GM12878 (cell line): ENCODE data around the gene ZFP1.

ENCODE experiments used
- CBX3 ChIP-seq: fragments of 200-600 bp; sonication (generic); IDR thresholded peaks from 2 replicates; pipeline ENCODE4 v1.6.1; 2016; ENCODE audit warnings: low read depth, borderline replicate concordance
- EP300 ChIP-seq, 2 experiments: fragments of 150-350 bp in 1 of 2; IDR thresholded peaks; 2 replicates each; pipeline ENCODE4 v1.6.1; 2011 to 2012; ENCODE audit warnings: low read depth in 2 of 2, low read length in 2 of 2, borderline replicate concordance in 1 of 2, improper control_type of control experiment in 1 of 2, inconsistent platforms in 1 of 2; ENCODE audit not compliant: control insufficient read depth in 1 of 2
- EZH2 ChIP-seq: IDR thresholded peaks from 2 replicates; pipeline ENCODE4 v1.6.1; 2012; ENCODE audit warnings: low read depth, mild to moderate bottlenecking, control low read depth, inconsistent platforms, low read length, borderline replicate concordance; ENCODE audit not compliant: control insufficient read depth
- KAT2A ChIP-seq: conservative IDR thresholded peaks from 2 replicates; pipeline ENCODE4 v1.6.1; 2011; ENCODE audit warnings: low read depth, low read length; ENCODE audit not compliant: control insufficient read depth
- MXI1 ChIP-seq: fragments of 150-350 bp; IDR thresholded peaks from 2 replicates; pipeline ENCODE4 v1.6.1; 2011; ENCODE audit warnings: low read depth, mild to moderate bottlenecking, inconsistent platforms, low read length, improper control_type of control experiment
- POLR2A ChIP-seq: IDR thresholded peaks from 2 replicates; pipeline ENCODE4 v1.6.1; 2011; ENCODE audit warnings: low read depth, mild to moderate bottlenecking, low read length
- RFX5 ChIP-seq: IDR thresholded peaks from 2 replicates; pipeline ENCODE4 v1.6.1; 2011; ENCODE audit warnings: low read depth, low read length, improper control_type of control experiment
- SP1 ChIP-seq: IDR thresholded peaks from one replicate; pipeline ENCODE4 v1.6.1; 2011; ENCODE audit warnings: low read depth, low read length
- TAF1 ChIP-seq: IDR thresholded peaks from 2 replicates; pipeline ENCODE4 v1.6.1; 2011; ENCODE audit warnings: mild to moderate bottlenecking, low read depth, low read length, borderline replicate concordance
- TF ChIP-seq, protein P1 (sequence below), 3 experiments: IDR thresholded peaks in 2 of 3; conservative IDR thresholded peaks in 1 of 3; 2 replicates each; pipeline ENCODE4 v1.5.1; 2011; ENCODE audit warnings: low read depth in 3 of 3, low read length in 3 of 3, mild to moderate bottlenecking in 3 of 3, control low read depth in 2 of 3, moderate library complexity in 2 of 3, inconsistent platforms in 1 of 3, mixed read lengths in 1 of 3; ENCODE audit not compliant: control insufficient read depth in 2 of 3, insufficient read depth in 1 of 3; ENCODE audit errors: extremely low read depth in 1 of 3
- TF ChIP-seq, protein P2 (sequence below): IDR thresholded peaks from 2 replicates; pipeline ENCODE4 v1.6.1; 2011; ENCODE audit warnings: low read depth, low read length, improper control_type of control experiment, borderline replicate concordance
- TF ChIP-seq, protein P3 (sequence below): IDR thresholded peaks from 2 replicates; pipeline ENCODE4 v1.6.1; 2012; ENCODE audit warnings: mild to moderate bottlenecking, low read depth, low read length
- TF ChIP-seq, protein P4 (sequence below): IDR thresholded peaks from 2 replicates; pipeline ENCODE4 v1.6.1; 2012; ENCODE audit warnings: low read length, inconsistent platforms

DNA sequence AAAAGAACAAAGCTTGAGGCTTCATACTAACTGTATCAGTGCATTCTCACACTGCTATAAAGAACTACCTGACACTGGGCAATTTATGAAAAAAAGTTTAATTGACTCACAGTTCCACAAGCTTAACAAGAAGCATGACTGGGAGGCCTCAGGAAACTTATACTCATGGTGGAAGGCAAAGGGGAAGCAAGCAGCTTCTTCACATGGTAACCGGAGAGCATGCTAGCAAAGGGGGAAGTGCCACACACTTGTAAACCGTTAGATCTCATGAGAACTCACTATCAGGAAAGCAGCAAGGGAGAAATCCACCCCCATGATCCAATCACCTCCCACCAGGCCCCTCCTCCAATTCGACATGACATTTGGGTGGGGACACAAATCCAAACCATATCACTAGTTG, 33.3 kb downstream of the ZFP1 start:
- no peak for TF ChIP-seq RFX5
- no peak for TF ChIP-seq SP1
- no peak for TF ChIP-seq TAF1
- TF ChIP-seq, protein P1, sequence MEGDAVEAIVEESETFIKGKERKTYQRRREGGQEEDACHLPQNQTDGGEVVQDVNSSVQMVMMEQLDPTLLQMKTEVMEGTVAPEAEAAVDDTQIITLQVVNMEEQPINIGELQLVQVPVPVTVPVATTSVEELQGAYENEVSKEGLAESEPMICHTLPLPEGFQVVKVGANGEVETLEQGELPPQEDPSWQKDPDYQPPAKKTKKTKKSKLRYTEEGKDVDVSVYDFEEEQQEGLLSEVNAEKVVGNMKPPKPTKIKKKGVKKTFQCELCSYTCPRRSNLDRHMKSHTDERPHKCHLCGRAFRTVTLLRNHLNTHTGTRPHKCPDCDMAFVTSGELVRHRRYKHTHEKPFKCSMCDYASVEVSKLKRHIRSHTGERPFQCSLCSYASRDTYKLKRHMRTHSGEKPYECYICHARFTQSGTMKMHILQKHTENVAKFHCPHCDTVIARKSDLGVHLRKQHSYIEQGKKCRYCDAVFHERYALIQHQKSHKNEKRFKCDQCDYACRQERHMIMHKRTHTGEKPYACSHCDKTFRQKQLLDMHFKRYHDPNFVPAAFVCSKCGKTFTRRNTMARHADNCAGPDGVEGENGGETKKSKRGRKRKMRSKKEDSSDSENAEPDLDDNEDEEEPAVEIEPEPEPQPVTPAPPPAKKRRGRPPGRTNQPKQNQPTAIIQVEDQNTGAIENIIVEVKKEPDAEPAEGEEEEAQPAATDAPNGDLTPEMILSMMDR (IDR thresholded peaks at IDR 0.05 in 2 of 3, conservative IDR thresholded peaks at IDR 0.05 in 1 of 3; ENCODE audit: control insufficient read depth in 2 of 3, extremely low read depth in 1 of 3, insufficient read depth in 1 of 3, low read depth in 3 of 3, low read length in 3 of 3): no peak
- TF ChIP-seq, protein P2, sequence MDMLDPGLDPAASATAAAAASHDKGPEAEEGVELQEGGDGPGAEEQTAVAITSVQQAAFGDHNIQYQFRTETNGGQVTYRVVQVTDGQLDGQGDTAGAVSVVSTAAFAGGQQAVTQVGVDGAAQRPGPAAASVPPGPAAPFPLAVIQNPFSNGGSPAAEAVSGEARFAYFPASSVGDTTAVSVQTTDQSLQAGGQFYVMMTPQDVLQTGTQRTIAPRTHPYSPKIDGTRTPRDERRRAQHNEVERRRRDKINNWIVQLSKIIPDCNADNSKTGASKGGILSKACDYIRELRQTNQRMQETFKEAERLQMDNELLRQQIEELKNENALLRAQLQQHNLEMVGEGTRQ: no peak
- TF ChIP-seq EZH2: no peak
- TF ChIP-seq, protein P3, sequence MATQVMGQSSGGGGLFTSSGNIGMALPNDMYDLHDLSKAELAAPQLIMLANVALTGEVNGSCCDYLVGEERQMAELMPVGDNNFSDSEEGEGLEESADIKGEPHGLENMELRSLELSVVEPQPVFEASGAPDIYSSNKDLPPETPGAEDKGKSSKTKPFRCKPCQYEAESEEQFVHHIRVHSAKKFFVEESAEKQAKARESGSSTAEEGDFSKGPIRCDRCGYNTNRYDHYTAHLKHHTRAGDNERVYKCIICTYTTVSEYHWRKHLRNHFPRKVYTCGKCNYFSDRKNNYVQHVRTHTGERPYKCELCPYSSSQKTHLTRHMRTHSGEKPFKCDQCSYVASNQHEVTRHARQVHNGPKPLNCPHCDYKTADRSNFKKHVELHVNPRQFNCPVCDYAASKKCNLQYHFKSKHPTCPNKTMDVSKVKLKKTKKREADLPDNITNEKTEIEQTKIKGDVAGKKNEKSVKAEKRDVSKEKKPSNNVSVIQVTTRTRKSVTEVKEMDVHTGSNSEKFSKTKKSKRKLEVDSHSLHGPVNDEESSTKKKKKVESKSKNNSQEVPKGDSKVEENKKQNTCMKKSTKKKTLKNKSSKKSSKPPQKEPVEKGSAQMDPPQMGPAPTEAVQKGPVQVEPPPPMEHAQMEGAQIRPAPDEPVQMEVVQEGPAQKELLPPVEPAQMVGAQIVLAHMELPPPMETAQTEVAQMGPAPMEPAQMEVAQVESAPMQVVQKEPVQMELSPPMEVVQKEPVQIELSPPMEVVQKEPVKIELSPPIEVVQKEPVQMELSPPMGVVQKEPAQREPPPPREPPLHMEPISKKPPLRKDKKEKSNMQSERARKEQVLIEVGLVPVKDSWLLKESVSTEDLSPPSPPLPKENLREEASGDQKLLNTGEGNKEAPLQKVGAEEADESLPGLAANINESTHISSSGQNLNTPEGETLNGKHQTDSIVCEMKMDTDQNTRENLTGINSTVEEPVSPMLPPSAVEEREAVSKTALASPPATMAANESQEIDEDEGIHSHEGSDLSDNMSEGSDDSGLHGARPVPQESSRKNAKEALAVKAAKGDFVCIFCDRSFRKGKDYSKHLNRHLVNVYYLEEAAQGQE: no peak
- TF ChIP-seq MXI1: no peak
- no peak for TF ChIP-seq KAT2A
- no peak for TF ChIP-seq POLR2A
- no peak for TF ChIP-seq CBX3
- TF ChIP-seq, protein P4, sequence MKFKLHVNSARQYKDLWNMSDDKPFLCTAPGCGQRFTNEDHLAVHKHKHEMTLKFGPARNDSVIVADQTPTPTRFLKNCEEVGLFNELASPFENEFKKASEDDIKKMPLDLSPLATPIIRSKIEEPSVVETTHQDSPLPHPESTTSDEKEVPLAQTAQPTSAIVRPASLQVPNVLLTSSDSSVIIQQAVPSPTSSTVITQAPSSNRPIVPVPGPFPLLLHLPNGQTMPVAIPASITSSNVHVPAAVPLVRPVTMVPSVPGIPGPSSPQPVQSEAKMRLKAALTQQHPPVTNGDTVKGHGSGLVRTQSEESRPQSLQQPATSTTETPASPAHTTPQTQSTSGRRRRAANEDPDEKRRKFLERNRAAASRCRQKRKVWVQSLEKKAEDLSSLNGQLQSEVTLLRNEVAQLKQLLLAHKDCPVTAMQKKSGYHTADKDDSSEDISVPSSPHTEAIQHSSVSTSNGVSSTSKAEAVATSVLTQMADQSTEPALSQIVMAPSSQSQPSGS: no peak
- TF ChIP-seq EP300 (IDR thresholded peaks at IDR 0.05; ENCODE audit: borderline replicate concordance in 1 of 2, control insufficient read depth in 1 of 2, low read depth in 2 of 2, low read length in 2 of 2): no peak
